KG1 (cell line): Measurements from ENCODE around the gene FBXL15.
"Not testable (repeated sequence)": the region's sequence is repeated elsewhere in the genome, so short reads cannot be mapped to it uniquely, and the experiment has no call there.

Source experiments
- DNase-seq: peaks from one replicate; lab custom pipeline; 2025; lab: John Stamatoyannopoulos, UW

The FBXL15 gene

GRCh38 chr10:102431452-102432124, 11.0 kb downstream of the FBXL15 start:
- no peak for DNase-seq

GRCh38 chr10:102432162-102432950, 11.7 kb downstream of the FBXL15 start, which contains the start of gene CUEDC2:
Gene CUEDC2 (minus strand): TSS chr10:102432574. CDS start chr10:102425188, 7,386 bp downstream.
- peak; percentile 97 for DNase-seq

DNA sequence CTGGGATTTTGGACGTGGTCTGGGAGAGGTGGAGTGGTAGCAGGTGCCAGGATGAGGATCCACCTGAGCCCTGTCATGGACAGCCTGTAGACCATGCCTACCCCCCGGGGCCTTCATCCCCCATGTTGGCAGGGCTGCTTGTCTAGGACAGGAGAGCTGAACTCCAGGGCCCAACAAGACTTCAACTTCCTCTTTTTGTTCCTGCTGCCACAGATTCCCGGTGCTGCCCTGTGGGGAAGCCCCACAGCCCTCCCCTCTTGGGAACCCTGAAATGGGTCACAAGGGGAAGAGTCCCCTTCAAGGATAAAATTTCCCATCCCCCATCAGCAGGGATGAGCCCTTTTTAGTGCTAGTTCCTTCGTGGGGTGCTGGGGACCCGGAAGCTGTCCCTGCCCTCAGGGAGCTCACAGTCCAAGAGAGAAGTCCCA, 13.0 kb downstream of the FBXL15 start:
- peak; percentile 14 for DNase-seq

DNA sequence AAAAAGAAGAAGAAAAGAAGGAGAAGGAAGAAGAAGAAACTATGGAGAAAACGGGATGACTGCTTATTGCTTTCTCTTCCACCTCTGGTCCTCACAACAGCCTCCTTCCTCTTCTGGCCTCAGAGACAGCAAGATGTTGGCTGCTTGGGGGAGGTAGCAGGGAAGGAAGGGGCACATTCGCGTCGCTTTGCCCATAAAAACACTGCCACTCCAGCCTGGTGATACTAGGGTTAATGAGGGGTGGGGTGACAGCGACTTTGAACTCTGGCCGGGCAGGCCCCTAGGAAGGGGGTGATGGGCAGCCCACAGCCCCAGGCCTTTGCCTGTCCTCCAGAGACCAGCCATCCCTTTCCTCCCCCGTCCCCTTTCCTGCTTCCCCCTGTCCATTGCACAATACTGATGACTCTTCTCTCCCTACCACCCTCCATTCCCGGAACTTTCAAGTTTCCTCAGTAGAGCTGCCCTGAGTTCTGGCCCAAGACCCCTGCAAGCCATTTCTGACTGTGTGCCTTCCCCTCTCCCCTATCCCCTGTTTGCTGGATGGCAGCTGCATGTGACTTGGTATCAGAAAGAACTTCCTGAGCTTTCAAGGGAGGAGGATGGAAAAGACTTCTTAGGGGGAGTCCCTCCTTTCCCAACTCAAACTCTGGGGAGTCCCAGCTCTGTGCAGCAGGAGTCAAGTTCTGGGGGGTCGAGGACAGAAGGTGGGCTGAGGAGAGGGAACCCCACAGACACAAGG, 13.9 kb downstream of the FBXL15 start:
- peak; percentile 10 for DNase-seq

GRCh38 chr10:102435133-102435497, 14.5 kb downstream of the FBXL15 start:
- DNase-seq, result peak; percentile 58

DNA sequence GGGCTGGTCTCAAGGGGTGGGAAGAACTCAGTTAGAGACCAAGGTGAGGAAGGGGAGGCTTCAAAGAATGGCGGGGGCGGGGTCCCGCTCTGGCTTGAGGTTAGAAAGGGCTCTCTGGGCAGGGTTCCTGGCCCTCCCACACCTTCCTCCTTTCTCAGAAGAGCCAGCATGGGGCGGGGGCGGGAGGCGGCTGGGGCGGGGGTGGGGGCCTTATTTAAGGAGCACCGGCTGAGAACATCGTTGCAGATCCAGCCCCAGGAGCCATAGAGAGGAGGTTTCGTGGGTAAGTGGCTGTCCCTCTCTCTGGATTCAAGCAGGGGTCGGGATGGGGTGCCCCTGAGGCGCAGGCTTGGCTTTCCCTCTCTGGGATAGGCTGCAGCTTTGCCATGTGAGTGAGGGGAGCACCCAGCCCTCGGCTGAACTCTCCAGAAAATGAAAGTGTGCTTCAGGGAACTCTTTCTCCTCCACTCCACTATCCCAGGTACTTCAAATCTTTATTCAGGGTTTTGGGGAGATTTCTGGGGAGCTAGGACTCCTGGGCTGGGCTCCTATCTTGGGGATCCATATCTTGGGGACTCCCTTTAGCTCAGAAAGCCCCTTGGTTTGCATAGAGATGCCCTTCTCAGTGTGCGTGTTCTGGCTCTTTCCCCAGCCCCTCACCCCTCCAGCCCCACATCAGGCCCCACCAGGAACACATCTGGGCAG, 15.0 kb downstream of the FBXL15 start:
- DNase-seq, result peak; percentile 79

DNA sequence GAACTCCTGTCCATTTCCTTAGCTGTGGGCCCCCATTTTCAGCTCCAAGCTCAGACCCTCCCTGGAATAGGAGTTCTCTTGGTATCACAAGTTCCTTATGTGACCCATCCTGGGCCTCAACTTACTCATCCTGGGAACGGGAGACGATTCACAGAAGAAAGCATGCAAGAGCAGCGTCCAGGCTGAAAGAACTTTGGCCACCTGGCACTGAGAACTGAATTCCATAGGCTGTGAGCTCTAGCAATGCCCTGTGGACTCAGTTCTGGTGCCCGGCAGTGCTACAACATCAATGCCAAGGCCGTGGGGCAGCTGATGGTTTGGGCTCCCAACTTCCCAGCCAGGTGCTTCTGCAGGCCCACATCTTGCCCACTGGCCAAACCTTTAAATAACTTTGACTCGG, 15.7 kb downstream of the FBXL15 start:
- DNase-seq, result no peak

- DNase-seq, result no peak
Measured at GRCh38 chr10:102437515-102437914, 16.9 kb downstream of the FBXL15 start.

DNA sequence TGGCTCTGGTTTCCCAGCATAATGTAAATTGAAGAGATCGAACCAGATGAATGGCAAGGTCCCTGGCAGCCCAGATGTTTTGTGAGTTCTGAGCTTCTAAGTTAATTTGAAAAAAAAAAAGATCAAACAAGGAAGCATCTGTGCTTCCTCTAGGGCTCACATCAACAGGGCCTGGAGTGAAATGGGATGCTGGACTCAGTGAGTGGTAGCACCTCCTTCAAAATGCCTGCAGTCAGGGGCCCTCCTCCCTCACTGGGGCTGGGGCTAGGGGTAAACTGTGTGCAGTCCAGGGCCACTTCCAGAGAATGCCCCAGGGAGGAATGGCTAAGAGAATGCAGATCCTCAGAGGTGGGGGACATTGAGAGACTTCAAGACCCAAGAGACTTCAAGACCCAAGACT, 17.7 kb downstream of the FBXL15 start:
- no peak for DNase-seq

DNA sequence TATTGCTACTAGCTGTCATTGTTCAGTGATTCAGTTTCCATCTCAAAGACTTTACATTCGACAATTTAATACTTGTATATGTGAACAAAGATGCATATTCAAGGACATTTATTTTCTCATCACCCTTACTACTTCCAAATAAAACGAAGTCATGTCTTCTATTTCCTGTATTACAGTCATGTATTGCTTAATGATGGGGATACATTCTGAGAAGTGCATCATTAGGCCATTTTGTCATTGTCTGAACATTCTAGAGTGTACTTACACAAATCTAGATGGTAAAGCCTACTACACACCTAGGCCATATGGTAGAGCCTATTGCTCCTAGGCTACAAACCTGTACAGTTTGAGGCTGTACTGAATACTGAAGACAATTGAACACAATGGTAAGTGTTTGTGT, 24.2 kb downstream of the FBXL15 start:
- DNase-seq, result no peak

DNA sequence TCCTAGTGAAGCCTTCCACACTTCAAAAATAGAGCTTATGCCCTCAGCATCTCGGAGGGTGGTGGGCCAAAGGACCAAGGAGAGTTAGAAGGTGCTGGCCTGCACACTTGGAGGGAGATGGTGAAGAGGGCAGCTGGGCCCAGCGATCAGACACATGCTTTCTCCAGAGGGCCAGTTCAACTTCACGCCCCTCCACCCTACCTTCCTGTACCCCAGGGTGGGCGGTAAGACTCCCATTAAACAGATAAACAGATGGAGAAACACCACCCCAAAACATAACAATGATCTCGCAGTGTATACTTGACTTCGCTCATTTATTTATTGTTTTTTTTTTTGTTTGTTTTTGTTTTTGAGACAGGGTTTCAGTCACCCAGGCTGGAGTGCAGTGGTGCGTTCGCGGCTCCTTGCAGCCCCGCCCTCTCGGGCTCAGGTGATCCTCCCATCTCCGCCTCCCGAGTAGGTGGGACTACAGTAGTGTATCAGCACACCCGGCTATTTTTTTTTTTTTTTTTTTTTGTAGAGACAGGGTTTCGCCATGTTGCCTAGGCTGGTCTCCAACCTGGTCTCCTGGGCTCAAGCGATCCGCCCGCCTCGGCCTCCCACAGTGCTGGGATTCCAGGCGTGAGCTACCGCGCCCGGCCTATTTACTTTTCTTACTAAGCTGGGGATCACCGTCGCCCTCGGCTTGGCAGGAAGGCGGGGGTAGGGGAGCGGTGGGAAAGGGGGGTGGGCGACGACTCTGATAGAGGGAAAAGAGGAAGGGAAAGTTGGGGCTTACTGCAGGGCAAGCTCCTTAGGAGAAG, 28.9 kb downstream of the FBXL15 start:
- DNase-seq, result peak; percentile 50

- DNase-seq, result no peak
Measured at GRCh38 chr10:102450124-102450373, 29.4 kb downstream of the FBXL15 start.

GRCh38 chr10:102450374-102451104, 29.9 kb downstream of the FBXL15 start:
- peak; percentile 59 for DNase-seq

GRCh38 chr10:102451105-102451969, 30.7 kb downstream of the FBXL15 start, which contains the start of gene C10orf95:
Gene C10orf95 (minus strand): TSS chr10:102451543. CDS start chr10:102451093, 450 bp downstream.
- DNase-seq, result no peak

- DNase-seq, result no peak
Measured at GRCh38 chr10:102452672-102453340, 32.2 kb downstream of the FBXL15 start.

- DNase-seq, result no peak
Measured at GRCh38 chr10:102453502-102453901, 32.9 kb downstream of the FBXL15 start.

- DNase-seq, result not testable (repeated sequence)
Measured at GRCh38 chr10:102454662-102455487, 34.2 kb downstream of the FBXL15 start.

DNA sequence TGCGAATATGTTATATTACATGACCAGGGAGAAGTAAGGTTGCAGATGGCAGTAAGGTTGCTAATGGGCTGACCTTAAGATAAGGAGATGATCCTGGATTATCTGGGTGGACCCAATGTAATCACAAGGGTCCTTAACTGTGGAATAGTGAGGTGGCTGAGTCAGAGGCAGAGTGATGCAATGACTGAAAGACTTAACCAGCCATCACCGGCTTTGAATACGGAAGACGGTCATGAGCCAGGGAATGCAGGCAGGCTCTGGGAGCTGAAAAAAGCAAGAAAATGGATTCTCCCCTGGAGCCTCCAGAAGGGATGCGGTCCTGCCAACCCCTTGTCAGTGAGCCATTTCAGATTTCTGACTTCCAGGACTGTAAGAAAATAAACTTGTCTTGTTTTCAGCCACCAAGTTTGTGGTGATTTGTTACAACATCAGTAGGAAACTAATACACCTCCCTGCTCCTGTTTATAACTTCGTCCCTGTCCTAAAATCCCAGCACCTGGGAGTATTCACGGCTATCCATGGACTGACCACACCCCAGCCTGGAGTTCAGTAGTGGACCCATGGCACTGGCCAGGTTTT, 35.3 kb downstream of the FBXL15 start:
- DNase-seq, result no peak
